ENCODE data around the gene ISG15.

Gene ISG15

DNA sequence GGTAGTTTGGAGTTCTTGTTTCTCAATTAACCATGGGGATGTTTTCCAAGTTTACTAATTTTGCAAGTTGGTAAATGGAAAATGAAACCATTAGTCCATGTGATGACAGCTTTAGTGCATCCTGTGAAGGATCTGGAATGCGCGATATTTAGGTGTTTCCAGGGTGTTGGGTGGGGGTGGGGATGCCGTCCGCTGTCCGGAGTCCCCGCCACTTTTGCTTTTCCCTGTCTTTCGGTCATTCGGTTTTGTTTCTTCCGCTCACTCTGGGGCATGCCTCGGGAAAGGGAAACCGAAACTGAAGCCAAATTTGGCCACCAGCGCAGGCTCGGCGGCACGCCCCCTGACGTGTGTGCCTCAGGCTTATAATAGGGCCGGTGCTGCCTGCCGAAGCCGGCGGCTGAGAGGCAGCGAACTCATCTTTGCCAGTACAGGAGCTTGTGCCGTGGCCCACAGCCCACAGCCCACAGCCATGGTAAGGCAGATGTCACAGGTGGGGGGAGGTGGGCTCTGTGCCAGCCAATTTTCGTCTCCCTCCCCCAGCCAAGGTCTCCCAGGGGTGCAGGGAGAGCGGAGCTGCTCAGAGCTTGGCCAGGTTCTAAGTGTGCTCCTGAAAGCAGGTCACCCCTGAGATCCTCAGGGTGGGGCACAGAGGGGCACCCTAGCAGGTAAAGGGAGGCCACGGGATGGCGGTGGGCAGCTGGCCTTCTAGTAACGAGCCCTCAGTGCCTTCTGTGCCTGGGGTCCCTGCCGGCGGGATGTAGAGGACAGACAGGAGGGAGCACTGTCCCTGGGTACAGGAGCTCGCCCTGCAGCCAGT is at the start of gene ISG15:
ISG15 (plus strand) TSS at position 393 of the 817 bp plus-strand sequence; CDS start at position 470, 77 bp downstream.
- TF ChIP-seq, protein P1, sequence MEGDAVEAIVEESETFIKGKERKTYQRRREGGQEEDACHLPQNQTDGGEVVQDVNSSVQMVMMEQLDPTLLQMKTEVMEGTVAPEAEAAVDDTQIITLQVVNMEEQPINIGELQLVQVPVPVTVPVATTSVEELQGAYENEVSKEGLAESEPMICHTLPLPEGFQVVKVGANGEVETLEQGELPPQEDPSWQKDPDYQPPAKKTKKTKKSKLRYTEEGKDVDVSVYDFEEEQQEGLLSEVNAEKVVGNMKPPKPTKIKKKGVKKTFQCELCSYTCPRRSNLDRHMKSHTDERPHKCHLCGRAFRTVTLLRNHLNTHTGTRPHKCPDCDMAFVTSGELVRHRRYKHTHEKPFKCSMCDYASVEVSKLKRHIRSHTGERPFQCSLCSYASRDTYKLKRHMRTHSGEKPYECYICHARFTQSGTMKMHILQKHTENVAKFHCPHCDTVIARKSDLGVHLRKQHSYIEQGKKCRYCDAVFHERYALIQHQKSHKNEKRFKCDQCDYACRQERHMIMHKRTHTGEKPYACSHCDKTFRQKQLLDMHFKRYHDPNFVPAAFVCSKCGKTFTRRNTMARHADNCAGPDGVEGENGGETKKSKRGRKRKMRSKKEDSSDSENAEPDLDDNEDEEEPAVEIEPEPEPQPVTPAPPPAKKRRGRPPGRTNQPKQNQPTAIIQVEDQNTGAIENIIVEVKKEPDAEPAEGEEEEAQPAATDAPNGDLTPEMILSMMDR (IDR thresholded peaks at IDR 0.05; ENCODE audit: insufficient read depth, low read depth, low read length, missing control alignments) = no peak
- DNase-seq (ENCODE audit: low read depth) = peak; percentile 93
- H3K4me3 ChIP-seq (ENCODE audit: low read depth, low read length) = peak within 1 kb of the TSS; percentile 82

DNA sequence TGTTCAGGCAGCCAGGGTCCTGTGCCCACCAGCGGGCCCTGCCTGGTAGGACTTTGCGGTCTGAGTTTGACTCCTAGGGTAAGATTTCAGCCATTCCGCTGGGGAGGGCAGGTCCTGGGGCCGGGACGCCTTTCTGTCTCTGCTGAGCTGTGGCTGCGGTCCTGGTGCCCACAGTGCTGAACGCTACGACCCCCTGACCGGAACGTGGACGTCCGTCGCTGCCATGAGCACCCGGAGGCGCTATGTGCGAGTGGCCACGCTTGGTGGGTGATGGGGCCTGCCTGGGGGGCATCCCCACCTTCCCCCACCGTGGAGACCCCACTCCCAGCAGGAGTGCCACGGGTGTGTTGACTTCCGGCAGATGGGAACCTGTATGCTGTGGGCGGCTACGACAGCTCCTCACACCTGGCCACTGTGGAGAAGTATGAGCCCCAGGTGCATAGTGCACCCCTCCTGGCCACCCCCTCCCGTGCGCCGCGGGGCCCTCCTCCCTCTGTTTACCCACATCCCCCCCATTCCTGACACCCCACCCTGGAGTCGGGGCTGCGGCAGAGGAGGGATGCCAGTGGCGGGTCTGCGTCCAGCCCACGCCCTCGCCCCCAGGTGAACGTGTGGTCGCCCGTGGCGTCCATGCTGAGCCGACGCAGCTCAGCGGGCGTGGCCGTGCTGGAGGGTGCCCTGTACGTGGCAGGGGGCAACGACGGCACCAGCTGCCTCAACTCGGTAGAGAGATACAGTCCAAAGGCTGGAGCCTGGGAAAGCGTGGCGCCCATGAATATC is 49.4 kb upstream of the ISG15 start:
- TF ChIP-seq, protein P1 (IDR thresholded peaks at IDR 0.05; ENCODE audit: insufficient read depth, low read depth, low read length, missing control alignments) = no peak
- DNase-seq (ENCODE audit: low read depth) = no peak
- no peak overlapping the region for H3K4me3 ChIP-seq (ENCODE audit: low read depth, low read length)

DNA sequence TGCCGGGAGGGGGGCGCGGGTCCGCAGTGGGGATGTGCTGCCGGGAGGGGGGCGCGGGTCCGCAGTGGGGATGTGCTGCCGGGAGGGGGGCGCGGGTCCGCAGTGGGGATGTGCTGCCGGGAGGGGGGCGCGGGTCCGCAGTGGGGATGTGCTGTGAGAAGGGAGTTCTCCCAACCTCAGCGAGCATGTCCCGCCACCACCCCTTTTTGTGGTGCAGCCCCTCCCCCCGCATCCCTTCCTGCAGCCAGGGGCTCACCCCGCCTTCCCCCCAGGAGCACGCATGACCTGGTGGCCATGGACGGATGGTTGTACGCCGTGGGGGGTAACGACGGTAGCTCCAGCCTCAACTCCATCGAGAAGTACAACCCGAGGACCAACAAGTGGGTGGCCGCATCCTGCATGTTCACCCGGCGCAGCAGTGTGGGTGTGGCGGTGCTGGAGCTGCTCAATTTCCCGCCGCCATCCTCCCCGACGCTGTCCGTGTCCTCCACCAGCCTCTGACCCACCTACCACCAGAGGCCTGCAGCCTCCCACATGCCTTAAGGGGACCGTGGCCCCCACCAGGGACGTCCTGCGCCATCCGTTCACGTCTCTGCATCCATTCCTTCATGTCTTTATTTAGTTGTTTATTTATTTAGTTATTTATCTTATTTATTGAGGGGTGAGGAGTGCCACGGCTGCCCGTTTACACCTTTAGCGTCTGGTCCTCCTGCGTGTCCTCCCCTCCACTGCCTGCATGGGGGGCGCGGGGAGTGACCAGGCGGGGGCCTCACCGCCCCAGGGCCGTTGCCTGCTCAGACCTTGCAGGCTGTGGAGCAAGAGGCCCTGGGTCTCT is 48.4 kb upstream of the ISG15 start:
- DNase-seq (ENCODE audit: low read depth) = no peak
- H3K4me3 ChIP-seq (ENCODE audit: low read depth, low read length) = no peak overlapping the region
- TF ChIP-seq, protein P1 (IDR thresholded peaks at IDR 0.05; ENCODE audit: insufficient read depth, low read depth, low read length, missing control alignments) = no peak

DNA sequence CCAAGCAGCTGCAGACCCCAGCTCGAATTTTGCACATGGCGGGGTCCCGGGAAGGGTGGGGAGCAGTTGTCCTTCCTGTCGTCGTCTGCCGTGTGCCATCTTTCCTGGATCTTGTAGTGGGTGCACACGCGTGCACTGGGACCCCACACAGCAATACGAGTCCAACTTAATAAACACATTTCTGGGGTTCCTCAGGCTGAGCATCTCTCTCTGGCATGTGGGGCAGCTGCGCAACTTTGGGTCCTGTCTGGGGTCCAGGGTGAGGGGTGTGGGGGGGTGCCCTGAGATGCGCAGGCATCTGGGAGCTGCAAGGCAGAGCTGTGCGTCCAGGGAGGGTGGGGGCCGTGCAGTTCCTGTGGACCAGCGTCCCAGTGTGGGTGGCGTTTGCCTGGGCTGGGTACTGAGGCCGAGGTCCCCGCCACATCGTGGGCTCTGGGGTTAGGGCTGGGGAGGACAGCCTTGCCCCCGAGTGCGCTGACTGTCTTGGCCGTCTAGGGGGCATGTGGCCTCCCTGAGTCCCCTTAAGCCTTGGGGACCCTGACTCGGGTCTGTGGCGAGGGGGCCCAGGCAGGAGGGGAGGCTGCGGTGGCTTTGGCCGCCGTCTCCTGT is 47.7 kb upstream of the ISG15 start:
- no peak for DNase-seq (ENCODE audit: low read depth)
- no peak overlapping the region for H3K4me3 ChIP-seq (ENCODE audit: low read depth, low read length)
- TF ChIP-seq, protein P1 (IDR thresholded peaks at IDR 0.05; ENCODE audit: insufficient read depth, low read depth, low read length, missing control alignments) = no peak

DNA sequence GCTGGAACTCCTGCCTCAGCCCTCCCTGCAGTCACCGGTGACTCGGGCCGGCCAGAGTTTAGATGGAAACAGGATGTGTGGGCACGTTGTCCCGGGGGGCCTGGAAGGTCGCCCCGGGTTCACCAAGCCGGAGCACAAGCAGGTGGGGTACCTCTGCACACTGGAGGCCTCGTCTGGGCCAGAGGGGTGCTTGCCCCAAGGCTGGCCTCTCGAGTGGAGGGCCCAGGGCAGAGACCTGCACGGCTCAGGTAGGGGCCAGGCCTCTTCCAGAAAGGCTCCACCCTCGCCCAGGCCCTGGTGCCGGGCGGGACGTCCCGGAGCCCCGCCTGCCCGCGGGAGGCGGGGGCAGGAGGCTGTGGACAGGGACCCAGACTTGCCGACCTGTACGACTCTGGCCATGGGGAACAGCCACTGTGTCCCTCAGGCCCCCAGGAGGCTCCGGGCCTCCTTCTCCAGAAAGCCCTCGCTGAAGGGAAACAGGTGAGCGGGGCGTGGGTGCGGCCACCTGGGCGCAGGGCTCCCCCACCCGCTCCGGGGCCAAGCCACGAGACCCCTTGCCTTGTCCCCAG is 47.1 kb upstream of the ISG15 start, which contains the start of gene PLEKHN1:
PLEKHN1 (plus strand) TSS at position 348 of the 569 bp plus-strand sequence; CDS start at position 398, 50 bp downstream.
- peak within 1 kb of the TSS; percentile 78 for H3K4me3 ChIP-seq (ENCODE audit: low read depth, low read length)
- TF ChIP-seq, protein P1 (IDR thresholded peaks at IDR 0.05; ENCODE audit: insufficient read depth, low read depth, low read length, missing control alignments) = no peak
- DNase-seq (ENCODE audit: low read depth) = no peak
